ENCODE measurements around the gene ALDH1A3. TPM values are rescaled to one million over a fixed set of nuclear protein-coding genes. Genes with fewer than 3 reads are reported as not detected.

ALDH1A3 gene
- total and polyA plus RNA-seq, 2 of the 4 experiments (the other 2 are of a cell fraction), result 3.1 to 5.0 TPM

DNA sequence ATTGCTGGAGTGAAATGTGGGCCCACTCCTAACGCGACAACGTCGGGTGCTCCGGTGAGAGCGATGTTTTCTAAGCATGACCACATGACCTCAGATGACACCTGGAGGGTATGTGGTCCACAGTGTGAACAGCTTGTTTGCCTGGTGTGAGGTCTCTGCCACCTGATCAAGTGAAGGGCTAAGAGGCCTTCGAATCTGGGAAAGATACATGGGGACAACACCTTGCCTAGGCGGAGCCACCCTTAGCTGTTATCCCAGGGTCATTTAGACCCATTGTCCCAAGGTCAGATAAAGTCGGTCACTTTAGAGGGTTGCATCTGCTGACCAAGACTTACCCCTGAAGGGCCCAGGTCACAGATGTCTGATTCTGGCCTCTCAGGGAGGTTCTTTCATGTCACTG lies 34.9 kb upstream of the ALDH1A3 start:
- no peaks in the 10 kb centered on the region for H3K27me3 ChIP-seq (ENCODE audit: control insufficient read depth, insufficient read depth, low read length)
- no peak overlapping the region for H3K27ac ChIP-seq (ENCODE audit: insufficient read depth, low read length)
- no peaks in the 10 kb centered on the region for H3K36me3 ChIP-seq (ENCODE audit: control insufficient read depth, insufficient read depth, low read length)
- POLR2A ChIA-PET (ENCODE audit: unreplicated experiment), result no interaction called here
- no peaks in the 10 kb centered on the region for H3K9me3 ChIP-seq (ENCODE audit: control insufficient read depth, insufficient read depth, low read length)
- no peak overlapping the region for H3K4me2 ChIP-seq (ENCODE audit: low read depth, low read length)
- no peak overlapping the region for H2AK9ac ChIP-seq (replicated peaks; ENCODE audit: low read depth, low read length, poor library complexity)
- no peak overlapping the region; the same call in 1 of the 2 replicates for H4K5ac ChIP-seq (ENCODE audit: low read depth, low read length)
- DNase-seq, result no peak
- peak overlapping the region; percentile 86 for H2BK120ac ChIP-seq (ENCODE audit: low read depth, low read length)
- peak overlapping the region; percentile 63; the same call in 1 of the 2 replicates for H3K4ac ChIP-seq (ENCODE audit: low read depth, low read length)
- CTCF ChIA-PET, result no interaction called here
- H2BK15ac ChIP-seq (ENCODE audit: low read depth, low read length), result peak overlapping the region; percentile 88; the same call in 1 of the 3 replicates
- H4K91ac ChIP-seq (ENCODE audit: insufficient read depth, low read depth, low read length), result peak overlapping the region; percentile 17; the same call in 1 of the 2 replicates
- H4K8ac ChIP-seq (ENCODE audit: low read depth in 2 of 2, low read length in 2 of 2), result no peak overlapping the region; a peak in 1 of 4 replicates
- BruUV-seq (replicated peaks), result no TSS peak
- H3K9ac ChIP-seq (ENCODE audit: low read depth, low read length), result no peak overlapping the region
- H2BK20ac ChIP-seq (ENCODE audit: low read depth, low read length), result peak overlapping the region; percentile 75
- peaks cover 11% of the 10 kb centered on the region for H3K9me1 ChIP-seq (ENCODE audit: insufficient read depth, low read length)
- no peak overlapping the region for H2AFZ ChIP-seq (replicated peaks; ENCODE audit: low read length, poor library complexity)
- H2AK5ac ChIP-seq (ENCODE audit: low read depth, low read length), result peak overlapping the region; percentile 67
- no peak overlapping the region for H2BK5ac ChIP-seq (ENCODE audit: low read depth, low read length, poor library complexity, severe bottlenecking)
- H3K18ac ChIP-seq (ENCODE audit: low read depth, low read length), result no peak overlapping the region; the same call in 1 of the 2 replicates
- intact Hi-C loops (cut with micrococcal nuclease), result no loop called here
- dilution Hi-C loops (cut with HindIII; ENCODE audit: low sequenced_read_pairs, unreplicated experiment), result no loop called here
- no peaks in the 10 kb centered on the region; a peak in 1 of 4 replicates for H3K79me1 ChIP-seq (ENCODE audit: low read depth in 1 of 2, low read length in 2 of 2)
- 83% methylated on average over 1 of the region's 9 CpGs; no CpG with 5 or more reads in 1 of the 2 experiments for WGBS, 2 experiments (ENCODE audit: extremely low coverage in 2 of 2, insufficient read length in 1 of 2)
- in situ Hi-C loops (cut with MboI; ENCODE audit: low sequenced_read_pairs), result no loop called here
- peaks cover 11% of the 10 kb centered on the region for H3K4me1 ChIP-seq (ENCODE audit: control insufficient read depth, insufficient read depth, low read length)
- TF ChIP-seq CHD1 (IDR thresholded peaks at IDR 0.05; ENCODE audit: low read depth, low read length) (no peak), FOS (IDR thresholded peaks at IDR 0.05; ENCODE audit: low read depth, low read length) (no peak), CTCF (conservative IDR thresholded peaks at IDR 0.05; ENCODE audit: low read depth, low read length) (no peak), BHLHE40 (IDR thresholded peaks at IDR 0.05; ENCODE audit: low read depth, low read length) (no peak), POLR2A (IDR thresholded peaks at IDR 0.05; ENCODE audit: low read depth, low read length) (no peak), MXI1 (IDR thresholded peaks at IDR 0.05; ENCODE audit: borderline replicate concordance, low read depth, low read length) (no peak), RCOR1 (IDR thresholded peaks at IDR 0.05; ENCODE audit: insufficient replicate concordance, low read length) (no peak), ELK1 (IDR thresholded peaks at IDR 0.05; ENCODE audit: borderline replicate concordance, low read depth, low read length) (no peak), RAD21 (IDR thresholded peaks at IDR 0.05; ENCODE audit: low read length) (no peak)
- no peak overlapping the region for H3K23ac ChIP-seq (ENCODE audit: low read depth, low read length)
- no peak overlapping the region for H3K4me3 ChIP-seq (ENCODE audit: insufficient read depth, low read depth, low read length)
- 0 out of 2 replicates have a peak overlapping the region, but pooled peaks have one; percentile 33 for H3K14ac ChIP-seq (replicated peaks; ENCODE audit: low read depth, low read length)
- ATAC-seq (ENCODE audit: low read depth), result no peak
- no peak overlapping the region for H3K56ac ChIP-seq (ENCODE audit: extremely low read depth, insufficient read depth, low read length)
- no peaks in the 10 kb centered on the region for H4K20me1 ChIP-seq (ENCODE audit: insufficient read depth, low read length)

Data from IMR-90 (cell line).